Liver (tissue), 9 donors: Measurements from ENCODE around the gene SP3. TPM values are rescaled to one million over a fixed set of nuclear protein-coding genes. Genes with fewer than 3 reads are reported as not detected.
A peak's percentile ranks its signal among the peaks of the same experiment; 100 is the strongest.

Experiments
- DNase-seq: peaks from one replicate; pipeline ENCODE4 v3.0.0-alpha.2; 2017; ENCODE audit warnings: low spot score
- H3K27ac ChIP-seq, 2 donors: one replicate each; pipeline ENCODE4 v1.7.0; 2013; ENCODE audit warnings: inconsistent platforms in 2 of 2, low read length in 2 of 2, control low read depth in 1 of 2, low read depth in 1 of 2, mild to moderate bottlenecking in 1 of 2
- H3K27me3 ChIP-seq, 4 donors: one replicate each; pipeline versions ENCODE4 v1.6.1 to v1.7.0; 2013; ENCODE audit warnings: low read length in 3 of 4, inconsistent platforms in 1 of 4, mild to moderate bottlenecking in 1 of 4, moderate library complexity in 1 of 4; ENCODE audit not compliant: control insufficient read depth in 4 of 4, insufficient read depth in 4 of 4
- H3K36me3 ChIP-seq, 4 donors: one replicate each; pipeline versions ENCODE4 v1.6.1 to v1.7.0; 2013; ENCODE audit warnings: low read length in 3 of 4, mild to moderate bottlenecking in 3 of 4, low read depth in 1 of 4, moderate library complexity in 1 of 4; ENCODE audit not compliant: control insufficient read depth in 4 of 4, insufficient read depth in 3 of 4
- H3K4me1 ChIP-seq, 4 donors: one replicate each; pipeline versions ENCODE4 v1.6.1 to v1.7.0; 2013; ENCODE audit warnings: low read length in 3 of 4, mild to moderate bottlenecking in 3 of 4, moderate library complexity in 1 of 4; ENCODE audit not compliant: control insufficient read depth in 4 of 4, insufficient read depth in 4 of 4
- H3K4me3 ChIP-seq, 3 donors: one replicate each; pipeline versions ENCODE4 v1.6.1 to v1.7.0; 2013; ENCODE audit warnings: low read length in 3 of 3, control low read depth in 1 of 3, low read depth in 1 of 3, mild to moderate bottlenecking in 1 of 3
- H3K9ac ChIP-seq, 2 donors: one replicate each; pipeline ENCODE4 v1.7.0; 2013; ENCODE audit warnings: low read length in 2 of 2, mild to moderate bottlenecking in 2 of 2, moderate library complexity in 2 of 2, control low read depth in 1 of 2, low read depth in 1 of 2
- H3K9me3 ChIP-seq, 4 donors: one replicate each; pipeline versions ENCODE4 v1.6.1 to v1.7.0; 2013; ENCODE audit warnings: low read length in 3 of 4; ENCODE audit not compliant: control insufficient read depth in 4 of 4
- EGR1 ChIP-seq, 2 donors: IDR thresholded peaks; 2 replicates each; pipeline ENCODE4 v1.6.1; 2016 to 2018; ENCODE audit warnings: antibody characterized with exemption in 2 of 2, low read depth in 2 of 2
- FOXA2 ChIP-seq: IDR thresholded peaks from 2 replicates; pipeline ENCODE4 v1.6.1; 2016; ENCODE audit warnings: antibody characterized with exemption
- GABPA ChIP-seq, 2 donors: IDR thresholded peaks in 1 of 2; conservative IDR thresholded peaks in 1 of 2; 2 replicates each; pipeline ENCODE4 v1.6.1; 2016; ENCODE audit warnings: antibody characterized with exemption in 2 of 2, mild to moderate bottlenecking in 1 of 2, moderate library complexity in 1 of 2
- HNF4A ChIP-seq, 2 donors: conservative IDR thresholded peaks; 2 replicates each; pipeline ENCODE4 v1.6.1; 2016; ENCODE audit warnings: antibody characterized with exemption in 2 of 2, mild to moderate bottlenecking in 2 of 2
- HNF4G ChIP-seq: IDR thresholded peaks from 2 replicates; pipeline ENCODE4 v1.6.1; 2016; ENCODE audit warnings: antibody characterized with exemption
- JUND ChIP-seq, 2 donors: IDR thresholded peaks; 2 replicates each; pipeline ENCODE4 v1.6.1; 2016; ENCODE audit warnings: antibody characterized with exemption in 2 of 2
- MAX ChIP-seq: IDR thresholded peaks from 2 replicates; pipeline ENCODE4 v1.6.1; 2016; ENCODE audit warnings: antibody characterized with exemption
- NR2F2 ChIP-seq: IDR thresholded peaks from 2 replicates; pipeline ENCODE4 v1.6.1; 2016; ENCODE audit warnings: antibody characterized with exemption
- RAD21 ChIP-seq, 2 donors: IDR thresholded peaks; 2 replicates each; pipeline ENCODE4 v1.6.1; 2016; ENCODE audit warnings: antibody characterized with exemption in 2 of 2, mild to moderate bottlenecking in 2 of 2
- RXRA ChIP-seq, 2 donors: IDR thresholded peaks; 2 replicates each; pipeline ENCODE4 v1.6.1; 2017 to 2018; ENCODE audit warnings: antibody characterized with exemption in 2 of 2, mild to moderate bottlenecking in 1 of 2
- TAF1 ChIP-seq: conservative IDR thresholded peaks from 2 replicates; pipeline ENCODE4 v1.6.1; 2016; ENCODE audit warnings: antibody characterized with exemption, mild to moderate bottlenecking
- YY1 ChIP-seq: IDR thresholded peaks from 2 replicates; pipeline ENCODE4 v1.6.1; 2016; ENCODE audit warnings: antibody characterized with exemption, mild to moderate bottlenecking
- WGBS: extraction: QIAGEN DNeasy Blood & Tissue Kit; methylation state at CpG from one replicate; pipeline ENCODE4 v1.1.7; 2013; 5-methylcytosine and 5-hydroxymethylcytosine counted together
- polyA plus RNA-seq, 2 donors: library from polyadenylated mRNA; stranded (reverse) in 1 of 2; unstranded in 1 of 2; fragments of 200-250 nt in 1 of 2; fragments of >200 nt in 1 of 2; fragmentation: Nextera tagmentation in 1 of 2; extraction: Ambion mirVana in 1 of 2; gene quantifications; one replicate each; pipeline versions ENCODE4 v1.2.1 to v1.2.3, GENCODE V29; 2013 to 2015
- total RNA-seq, 2 donors: library from RNA; depleted of rRNA; stranded (reverse); fragments of >200 nt; gene quantifications; one replicate each; pipeline ENCODE4 v1.2.3, GENCODE V29; 2014
- TF ChIP-seq, protein P1 (sequence below): IDR thresholded peaks from 2 replicates; pipeline ENCODE4 v1.6.1; 2016; ENCODE audit warnings: antibody characterized with exemption
- TF ChIP-seq, protein P2 (sequence below): IDR thresholded peaks from 2 replicates; pipeline ENCODE4 v1.6.1; 2016; ENCODE audit warnings: antibody characterized with exemption
- donor health status: healthy.
- donor health status: healthy.
- donor health status: healthy.
- donor health status: healthy.
- donor health status: healthy.

SP3 gene
- total and polyA plus RNA-seq, 4 donors, result 10.0 to 83.7 (median 33.2) TPM

DNA sequence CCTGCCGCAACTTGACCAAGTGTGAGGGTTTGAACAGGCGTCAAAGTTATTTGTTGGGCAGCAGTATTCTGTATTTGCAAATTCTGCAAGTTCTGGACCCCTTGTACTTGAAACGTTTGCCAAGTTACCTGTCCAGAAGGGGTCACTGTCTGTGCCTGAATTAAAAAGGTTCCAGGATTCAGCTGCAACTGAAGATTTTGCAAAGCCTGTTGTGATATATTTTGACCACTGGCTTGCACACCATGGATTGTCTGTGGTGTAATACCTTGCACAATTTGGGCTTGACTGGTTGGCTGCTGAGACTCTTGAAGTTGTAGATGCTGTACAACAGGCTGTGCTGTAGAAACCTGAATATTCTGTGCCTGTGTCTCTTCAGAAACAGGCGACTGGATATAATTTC, 10.2 kb downstream of the SP3 start:
- Histone ChIP-seq H3K27me3 (no peaks in the 10 kb centered on the region), H3K27ac (no peak overlapping the region), H3K9me3 (no peaks in the 10 kb centered on the region), H3K4me3 (no peak overlapping the region), H3K4me1 (peaks cover 6 to 47% (median 17%) of the 10 kb centered on the region in 4 donors), H3K9ac (no peak overlapping the region), H3K36me3 (peaks cover 9 to 24% (median 13%) of the 10 kb centered on the region in 4 donors)
- WGBS, result 77% methylated on average over 4 of the region's 4 CpGs
- no peak for DNase-seq
- peak in 1 of 2 donors; percentile 56 for TF ChIP-seq RAD21 (IDR thresholded peaks at IDR 0.05)
- TF ChIP-seq HNF4A (conservative IDR thresholded peaks at IDR 0.05), result no peak
- TF ChIP-seq MAX, result no peak
- TF ChIP-seq TAF1, result no peak
- TF ChIP-seq, protein P1, sequence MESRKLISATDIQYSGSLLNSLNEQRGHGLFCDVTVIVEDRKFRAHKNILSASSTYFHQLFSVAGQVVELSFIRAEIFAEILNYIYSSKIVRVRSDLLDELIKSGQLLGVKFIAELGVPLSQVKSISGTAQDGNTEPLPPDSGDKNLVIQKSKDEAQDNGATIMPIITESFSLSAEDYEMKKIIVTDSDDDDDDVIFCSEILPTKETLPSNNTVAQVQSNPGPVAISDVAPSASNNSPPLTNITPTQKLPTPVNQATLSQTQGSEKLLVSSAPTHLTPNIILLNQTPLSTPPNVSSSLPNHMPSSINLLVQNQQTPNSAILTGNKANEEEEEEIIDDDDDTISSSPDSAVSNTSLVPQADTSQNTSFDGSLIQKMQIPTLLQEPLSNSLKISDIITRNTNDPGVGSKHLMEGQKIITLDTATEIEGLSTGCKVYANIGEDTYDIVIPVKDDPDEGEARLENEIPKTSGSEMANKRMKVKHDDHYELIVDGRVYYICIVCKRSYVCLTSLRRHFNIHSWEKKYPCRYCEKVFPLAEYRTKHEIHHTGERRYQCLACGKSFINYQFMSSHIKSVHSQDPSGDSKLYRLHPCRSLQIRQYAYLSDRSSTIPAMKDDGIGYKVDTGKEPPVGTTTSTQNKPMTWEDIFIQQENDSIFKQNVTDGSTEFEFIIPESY, result no peak
- TF ChIP-seq EGR1 (IDR thresholded peaks at IDR 0.05; ENCODE audit: low read depth in 2 of 2), result no peak
- TF ChIP-seq, protein P2, sequence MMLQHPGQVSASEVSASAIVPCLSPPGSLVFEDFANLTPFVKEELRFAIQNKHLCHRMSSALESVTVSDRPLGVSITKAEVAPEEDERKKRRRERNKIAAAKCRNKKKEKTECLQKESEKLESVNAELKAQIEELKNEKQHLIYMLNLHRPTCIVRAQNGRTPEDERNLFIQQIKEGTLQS, result no peak
- no peak for TF ChIP-seq HNF4G

DNA sequence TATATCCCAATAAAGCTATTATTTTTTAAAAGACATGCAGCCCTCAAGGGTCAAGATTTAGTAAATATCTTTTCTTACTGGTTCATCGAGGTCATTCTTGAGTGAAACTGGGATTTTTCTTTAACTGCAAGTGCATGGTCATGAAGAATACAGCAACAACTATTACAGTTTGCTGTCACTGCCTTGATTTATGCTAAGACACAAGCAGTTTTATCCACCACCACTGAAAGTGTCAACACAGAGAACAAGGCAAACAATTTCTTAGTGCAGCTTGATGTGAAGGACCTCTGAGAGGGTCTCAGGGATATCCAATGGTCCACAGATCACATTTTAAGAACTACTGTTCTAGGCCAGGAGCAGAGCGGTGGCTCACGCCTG, 12.1 kb downstream of the SP3 start:
- DNase-seq, result no peak
- H3K27ac ChIP-seq, result no peak overlapping the region
- H3K4me3 ChIP-seq, result no peak overlapping the region
- H3K9me3 ChIP-seq, result no peaks in the 10 kb centered on the region
- H3K4me1 ChIP-seq, result peaks cover 3 to 52% (median 13%) of the 10 kb centered on the region in 4 donors
- TF ChIP-seq MAX (no peak), HNF4G (no peak), EGR1 (IDR thresholded peaks at IDR 0.05; ENCODE audit: low read depth in 2 of 2) (no peak), JUND (IDR thresholded peaks at IDR 0.05) (no peak), FOXA2 (no peak)
- TF ChIP-seq, protein P1, result no peak
- no peak overlapping the region for H3K9ac ChIP-seq
- 95% methylated on average over 3 of the region's 3 CpGs for WGBS
- H3K36me3 ChIP-seq, result peaks cover 9 to 24% (median 13%) of the 10 kb centered on the region in 4 donors
- no peaks in the 10 kb centered on the region for H3K27me3 ChIP-seq

DNA sequence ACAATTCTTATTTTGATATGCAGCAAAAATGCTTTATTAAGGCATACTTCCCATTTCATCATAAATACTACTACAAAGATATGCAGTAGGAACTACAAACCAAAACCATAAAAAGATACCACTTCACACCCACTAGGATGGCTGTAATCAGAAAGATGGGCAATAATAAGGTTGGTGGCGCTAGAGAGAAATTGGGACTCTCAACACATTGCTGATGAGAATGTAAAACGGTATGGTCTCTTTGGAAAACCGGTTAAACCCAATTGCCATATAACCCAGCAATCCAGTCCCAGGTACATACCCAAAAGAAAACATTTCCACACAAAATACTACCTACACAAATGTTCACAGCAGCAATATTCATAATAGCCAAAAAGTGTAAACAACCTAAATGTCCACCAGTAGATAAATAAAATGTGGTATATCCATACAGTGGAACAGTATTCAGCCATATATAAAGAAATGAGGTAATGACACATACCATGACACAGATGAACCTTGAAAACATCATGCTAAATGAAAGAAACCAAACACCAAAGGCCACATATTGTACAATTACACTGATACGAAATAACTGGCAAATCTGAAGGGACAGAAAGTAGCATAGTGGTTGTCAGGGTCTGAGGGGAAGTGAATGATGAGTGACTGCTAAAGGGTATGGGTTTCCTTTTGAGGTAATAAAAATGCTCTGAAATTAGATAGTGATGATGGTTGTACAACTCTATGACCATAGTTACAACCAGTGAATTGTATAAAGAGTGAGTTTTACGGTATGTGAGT, 12.7 kb downstream of the SP3 start:
- Histone ChIP-seq H3K9me3 (no peaks in the 10 kb centered on the region), H3K36me3 (peaks cover 9 to 24% (median 13%) of the 10 kb centered on the region in 4 donors), H3K4me1 (peaks cover 3 to 52% (median 12%) of the 10 kb centered on the region in 4 donors), H3K27me3 (no peaks in the 10 kb centered on the region), H3K4me3 (no peak overlapping the region), H3K27ac (no peak overlapping the region), H3K9ac (no peak overlapping the region)
- TF ChIP-seq FOXA2 (no peak), HNF4G (no peak), JUND (IDR thresholded peaks at IDR 0.05) (no peak), NR2F2 (no peak), YY1 (no peak), TAF1 (no peak), RXRA (IDR thresholded peaks at IDR 0.05) (no peak), GABPA (IDR thresholded peaks at IDR 0.05 in 1 of 2, conservative IDR thresholded peaks at IDR 0.05 in 1 of 2) (no peak)
- DNase-seq, result no peak
- WGBS, result 94% methylated on average over 5 of the region's 5 CpGs
